HG02970 (cell line): ENCODE data around the gene SUMO4.

ENCODE experiments used
- ATAC-seq: cut with Tn5 transposase; IDR thresholded peaks from one replicate; pipeline ENCODE4 v1.9.1; 2021; ENCODE audit warnings: mild to moderate bottlenecking, moderate library complexity, moderate number of reproducible peaks; ENCODE audit not compliant: unreplicated experiment, low FRiP score

Gene SUMO4

DNA sequence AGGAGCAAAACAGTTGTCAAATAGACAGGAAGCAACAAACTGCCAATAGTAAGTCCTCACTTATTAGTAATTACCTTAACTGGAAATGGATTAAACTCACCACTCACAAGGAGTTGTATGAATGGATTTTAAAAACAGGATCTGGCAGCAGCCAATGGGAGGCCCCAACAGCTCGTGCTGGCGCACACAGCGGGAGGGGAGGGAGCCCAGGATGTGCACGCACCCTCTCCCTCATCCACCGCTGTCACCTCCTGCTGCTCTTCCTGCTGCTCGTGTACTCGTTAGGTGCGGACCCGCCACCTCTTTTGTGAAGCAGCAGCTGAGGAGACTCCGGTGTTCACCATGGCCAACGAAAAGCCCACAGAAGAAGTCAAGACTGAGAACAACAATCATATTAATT, at the start of gene SUMO4:
Gene SUMO4, plus strand, starts transcription at position 213 of the 400 bp plus-strand sequence. Its CDS starts 130 bp downstream, at position 343.
- no peak for ATAC-seq

DNA sequence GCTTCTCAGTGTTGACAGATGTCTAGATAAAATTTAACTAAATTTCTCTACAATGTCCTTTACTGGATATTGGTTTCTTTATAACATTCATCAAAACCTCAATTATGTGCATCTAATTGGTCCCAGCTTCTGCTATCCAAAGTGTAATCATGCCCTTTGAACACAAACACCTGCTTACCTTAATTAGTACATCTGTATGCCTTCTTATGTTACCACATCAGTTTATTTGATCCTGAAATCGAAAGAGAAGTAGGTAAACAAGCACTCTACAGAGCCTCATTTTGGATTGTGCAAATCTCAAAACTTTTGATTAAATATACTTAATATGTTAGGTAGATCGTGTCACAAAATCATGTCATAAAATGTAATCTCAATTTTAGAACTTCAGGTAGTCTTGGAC, 46.1 kb upstream of the SUMO4 start:
- ATAC-seq, result no peak

DNA sequence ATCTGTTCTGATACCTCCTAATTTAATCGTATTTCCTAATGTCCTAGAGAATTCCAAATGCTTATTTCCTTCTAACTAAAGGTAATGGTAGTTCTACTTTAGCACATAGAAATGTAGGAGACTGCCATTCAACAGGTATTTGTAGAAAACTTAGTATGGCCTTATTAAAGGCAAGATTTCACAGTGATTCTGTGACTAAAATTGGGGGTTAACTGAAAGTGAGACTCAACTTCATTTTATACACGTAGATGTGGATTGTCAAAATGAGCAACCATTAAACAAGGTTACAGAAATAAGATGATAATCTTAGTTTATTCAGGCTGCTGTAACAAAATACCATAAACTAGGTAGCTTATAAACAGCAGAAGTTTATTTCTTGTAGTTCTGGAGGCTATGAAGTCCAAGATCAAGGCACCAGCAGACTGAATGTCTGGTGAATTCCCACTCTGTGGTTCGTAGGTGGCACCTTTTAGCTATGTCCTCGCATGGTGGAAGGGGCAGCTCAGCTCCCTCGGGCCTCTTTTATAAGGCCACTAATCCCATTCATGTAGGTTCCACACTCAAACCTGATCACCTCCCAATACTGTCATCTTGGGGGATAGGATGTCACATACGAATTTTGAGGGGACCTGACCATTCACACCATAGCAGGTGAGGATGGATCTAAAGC, 43.8 kb upstream of the SUMO4 start:
- no peak for ATAC-seq

DNA sequence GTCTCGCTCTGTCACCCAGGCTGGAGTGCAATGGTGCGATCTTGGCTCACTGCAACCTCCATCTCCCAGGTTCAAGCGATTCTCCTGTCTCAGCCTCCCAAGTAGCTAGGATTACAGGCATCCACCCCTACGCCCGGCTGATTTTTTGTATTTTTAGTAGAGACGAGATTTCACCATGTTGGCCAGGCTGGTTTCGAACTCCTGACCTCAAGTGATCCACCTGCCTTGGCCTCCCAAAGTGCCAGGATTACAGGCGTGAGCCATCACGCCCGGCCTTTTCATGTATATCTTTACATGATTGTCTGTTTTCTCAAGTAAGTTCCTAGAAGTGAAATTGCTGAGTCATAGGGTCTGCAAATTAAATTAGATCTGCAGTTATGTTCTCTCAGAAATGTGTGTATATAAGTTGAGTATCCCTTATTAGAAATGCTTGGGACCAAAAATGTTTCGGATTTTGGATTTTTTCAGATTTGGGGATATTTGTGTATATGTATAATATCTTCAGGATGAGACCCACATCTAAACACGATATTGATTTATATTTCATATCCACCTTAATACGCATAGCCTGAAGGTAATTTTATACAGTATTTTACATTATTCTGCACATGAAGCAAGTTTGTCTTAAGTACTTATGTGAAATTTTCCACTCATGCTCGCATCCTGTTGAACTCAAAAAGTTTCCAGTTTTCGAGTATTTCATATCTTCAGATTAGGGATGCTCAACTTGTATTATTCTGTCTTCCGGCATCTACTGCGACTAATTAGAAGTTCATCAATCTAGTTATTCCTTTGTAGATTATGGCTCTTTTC, 42.1 kb upstream of the SUMO4 start:
- ATAC-seq, result no peak

DNA sequence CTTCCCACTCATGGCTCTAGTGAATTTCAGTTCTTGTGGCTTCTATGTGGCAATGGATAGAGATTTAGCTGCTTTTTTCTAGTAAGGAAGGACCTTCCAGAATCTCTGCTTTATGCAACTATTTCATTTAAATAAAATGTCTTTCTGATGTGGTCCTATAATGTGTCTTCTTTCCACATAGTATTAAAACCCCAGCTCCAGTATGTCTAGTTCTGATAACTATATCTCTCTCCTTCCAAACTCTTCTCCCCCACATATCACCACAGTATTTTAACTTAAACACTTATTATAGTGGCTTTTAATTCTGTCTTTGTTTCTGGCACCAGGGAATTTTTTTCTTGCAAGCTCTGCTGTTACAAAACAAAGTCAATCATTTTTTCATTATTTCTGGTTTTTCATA, 40.6 kb upstream of the SUMO4 start:
- ATAC-seq, result no peak

DNA sequence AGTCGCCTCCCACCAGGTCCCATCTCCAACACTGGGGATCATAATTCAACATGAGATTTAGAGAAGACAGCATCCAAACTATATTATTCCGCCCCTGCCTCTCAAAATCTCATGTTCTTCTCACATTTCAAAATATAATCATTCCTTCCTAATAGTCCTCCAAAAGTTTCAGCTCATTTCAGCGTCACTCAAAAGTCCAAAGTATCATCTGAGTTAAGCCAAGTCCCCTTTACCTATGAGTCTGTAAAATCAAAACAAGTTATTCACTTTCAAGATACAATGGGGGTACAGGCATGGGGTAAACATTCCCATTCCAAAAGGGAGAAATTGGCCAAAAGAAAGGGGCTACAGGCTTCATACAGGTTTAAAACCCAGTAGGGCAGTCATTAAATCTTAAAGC, 39.5 kb upstream of the SUMO4 start:
- no peak for ATAC-seq

DNA sequence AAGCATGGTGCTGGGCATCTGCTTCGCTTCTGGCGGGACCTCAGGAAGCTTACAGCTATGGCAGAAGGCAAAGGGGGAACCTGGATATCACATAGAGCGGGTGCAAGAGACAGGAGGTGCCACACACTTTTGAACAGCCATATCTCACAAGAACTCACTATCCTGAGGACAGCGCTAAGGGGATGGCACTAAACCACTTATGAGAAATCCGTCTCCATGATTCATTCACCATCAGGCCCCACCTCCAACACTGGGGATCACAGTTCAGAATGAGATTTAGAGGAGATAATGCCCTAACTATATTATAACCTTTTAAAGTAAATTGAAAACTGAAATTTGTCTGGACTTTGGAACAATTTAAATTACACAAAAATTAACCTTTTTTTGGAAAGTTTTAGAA, 37.8 kb upstream of the SUMO4 start:
- ATAC-seq, result no peak

DNA sequence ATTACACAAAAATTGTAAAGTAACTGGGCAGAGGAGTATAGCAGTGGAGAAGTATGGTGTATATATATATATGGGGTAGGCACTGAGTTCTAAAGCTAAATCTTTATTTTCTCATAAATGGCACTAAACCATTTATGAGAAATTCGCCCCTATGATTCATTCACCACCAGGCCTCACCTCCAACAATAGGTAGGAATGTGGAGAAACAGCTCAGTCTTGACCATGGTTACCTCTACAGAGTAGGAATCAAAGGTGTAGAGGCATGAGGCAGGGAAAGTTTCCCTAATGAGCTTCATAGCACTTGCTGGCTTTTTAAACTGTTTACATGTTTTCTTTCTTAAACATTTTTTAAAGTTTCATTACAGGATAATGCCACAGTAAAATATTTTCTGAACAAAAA, 36.9 kb upstream of the SUMO4 start:
- ATAC-seq, result no peak

DNA sequence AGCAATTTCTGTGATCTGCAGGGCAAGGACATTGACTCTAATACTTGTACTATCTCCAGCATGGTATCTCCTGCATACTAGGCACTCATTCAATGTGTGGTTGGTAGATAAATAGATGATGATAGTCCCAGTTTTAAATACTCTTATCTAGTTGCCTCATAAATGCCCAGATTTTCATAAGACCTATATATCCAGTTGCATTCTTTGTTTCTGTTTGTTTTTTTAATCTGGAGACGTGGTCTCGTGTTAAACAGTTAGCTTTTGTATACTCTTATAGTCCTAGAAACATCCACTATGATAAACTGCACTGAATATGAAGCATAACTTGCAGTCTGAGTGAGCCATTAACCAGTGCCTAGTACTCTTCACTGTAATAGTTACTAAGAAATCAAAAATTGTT, 35.5 kb upstream of the SUMO4 start:
- ATAC-seq, result no peak

DNA sequence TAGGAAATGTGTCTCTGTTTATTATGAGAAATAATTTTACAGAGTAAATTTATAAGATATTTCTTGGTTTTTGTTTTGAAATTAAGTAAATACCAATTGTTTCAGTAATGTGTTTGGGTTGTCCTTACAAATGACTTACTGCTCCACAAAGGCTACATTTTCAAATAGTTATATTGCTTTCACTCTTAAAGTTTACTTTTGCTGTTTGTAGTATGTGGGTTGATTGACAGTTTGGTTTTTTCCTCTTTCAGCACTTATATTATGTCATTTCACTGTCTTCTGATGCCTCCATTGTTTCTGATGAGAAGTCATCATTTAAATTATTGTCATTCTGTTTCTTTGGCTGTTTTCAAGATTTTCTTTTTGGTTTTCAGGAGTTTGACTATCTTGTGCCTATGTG, 34.9 kb upstream of the SUMO4 start:
- ATAC-seq, result no peak

DNA sequence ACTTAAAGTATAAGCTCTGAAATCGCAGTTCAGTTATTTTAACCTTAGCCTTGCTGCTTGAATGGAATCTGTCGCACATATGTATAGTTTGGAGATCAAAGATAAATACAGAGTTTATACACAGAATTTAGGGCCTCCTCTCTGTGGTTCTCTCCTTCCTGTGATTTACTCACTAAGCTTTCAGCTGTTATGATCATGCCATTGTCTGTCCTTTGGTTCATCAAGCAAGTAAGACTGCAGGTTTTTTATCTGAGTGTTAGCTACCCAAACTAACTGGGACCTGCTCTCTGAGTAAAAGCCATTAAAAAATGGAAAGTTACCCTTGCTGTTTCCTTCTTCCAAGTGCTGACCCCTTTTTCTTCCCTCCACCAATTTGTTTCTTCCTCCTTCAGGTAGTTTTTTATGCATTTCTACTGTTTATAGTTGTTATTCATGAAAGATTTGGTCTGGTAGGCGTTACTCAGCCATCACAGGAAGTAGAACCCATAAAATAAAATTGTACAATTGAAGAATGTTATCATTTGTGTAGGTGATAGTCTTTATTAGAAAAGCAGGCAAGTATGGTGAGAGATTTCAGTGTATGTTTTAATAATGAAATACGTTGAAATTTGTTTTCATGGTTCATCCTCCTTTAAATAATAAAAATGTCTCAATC, 33.7 kb upstream of the SUMO4 start:
- ATAC-seq, result no peak

DNA sequence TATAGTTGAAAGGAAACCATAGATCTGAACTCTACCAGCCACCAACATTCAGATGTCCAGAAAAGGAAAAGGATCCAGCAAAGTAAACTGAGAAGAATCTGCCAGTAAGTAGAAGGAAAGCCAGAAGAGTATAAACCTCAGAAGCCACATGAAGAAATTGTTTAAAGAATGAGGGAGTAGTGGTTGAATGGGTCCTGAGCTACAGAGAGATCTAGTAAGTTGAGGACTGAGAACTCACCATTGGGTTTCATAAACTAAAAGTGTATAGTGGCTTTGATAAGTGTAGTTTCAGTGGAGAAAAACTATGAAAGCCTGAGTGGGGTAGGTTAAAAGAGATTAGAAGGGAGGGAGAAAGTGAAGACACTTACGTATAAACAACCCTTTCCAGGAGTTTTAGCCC, 32.0 kb upstream of the SUMO4 start:
- ATAC-seq, result no peak

DNA sequence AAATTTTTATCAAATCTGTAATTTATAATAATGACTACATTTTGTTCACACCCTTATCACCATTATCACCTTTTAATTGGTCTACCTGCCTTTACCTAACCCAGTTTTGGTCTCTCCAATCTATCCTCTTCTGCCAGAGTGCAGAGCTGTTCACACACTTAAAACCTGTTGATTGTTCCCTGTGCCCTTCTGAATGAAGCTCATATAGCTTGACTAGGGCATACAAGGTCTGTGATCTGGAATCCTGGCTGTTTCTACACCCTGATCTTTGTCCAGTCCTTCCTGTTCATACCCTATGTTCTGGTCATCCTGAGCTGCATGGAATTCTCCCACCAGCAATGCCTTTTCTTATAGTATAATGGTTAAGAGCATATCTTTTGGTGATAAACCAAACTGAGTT, 28.9 kb upstream of the SUMO4 start:
- no peak for ATAC-seq

DNA sequence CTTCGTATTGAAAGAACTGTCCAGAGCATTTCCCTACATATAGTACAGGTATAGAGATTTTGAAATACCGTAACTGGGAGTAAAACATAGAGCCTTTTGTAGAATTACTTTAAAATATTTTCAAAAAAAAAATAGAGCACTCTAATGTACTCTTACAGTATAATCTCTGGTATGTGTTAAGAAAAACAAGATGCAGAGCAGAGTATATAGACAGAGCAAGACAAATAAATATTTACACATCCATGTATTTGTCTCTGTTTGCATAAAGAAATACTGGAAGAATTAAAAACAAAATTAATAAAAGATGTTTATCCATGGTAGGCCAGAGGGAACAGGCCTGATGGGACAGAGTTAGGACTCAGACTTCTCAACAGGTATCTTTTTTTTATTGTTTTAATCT, 28.0 kb upstream of the SUMO4 start:
- no peak for ATAC-seq

DNA sequence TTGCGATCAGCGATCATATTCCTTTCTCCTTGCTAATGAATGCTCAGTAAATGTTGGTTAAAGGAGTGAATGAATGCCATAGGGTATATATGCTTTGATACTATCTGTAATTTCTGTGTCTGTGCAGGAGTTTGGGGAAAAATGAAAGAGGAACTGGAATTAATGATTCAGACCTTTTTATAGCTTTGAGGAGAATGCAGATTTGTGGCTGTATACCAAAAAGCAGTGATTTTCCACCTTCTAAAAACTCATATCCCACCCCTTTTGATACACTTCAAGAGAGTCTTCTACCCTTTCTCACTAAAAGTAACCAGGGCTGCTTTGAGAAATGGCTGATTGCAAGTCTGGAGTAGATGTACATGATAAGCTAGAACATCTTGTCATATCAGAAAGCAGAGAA, 26.6 kb upstream of the SUMO4 start:
- ATAC-seq, result no peak

DNA sequence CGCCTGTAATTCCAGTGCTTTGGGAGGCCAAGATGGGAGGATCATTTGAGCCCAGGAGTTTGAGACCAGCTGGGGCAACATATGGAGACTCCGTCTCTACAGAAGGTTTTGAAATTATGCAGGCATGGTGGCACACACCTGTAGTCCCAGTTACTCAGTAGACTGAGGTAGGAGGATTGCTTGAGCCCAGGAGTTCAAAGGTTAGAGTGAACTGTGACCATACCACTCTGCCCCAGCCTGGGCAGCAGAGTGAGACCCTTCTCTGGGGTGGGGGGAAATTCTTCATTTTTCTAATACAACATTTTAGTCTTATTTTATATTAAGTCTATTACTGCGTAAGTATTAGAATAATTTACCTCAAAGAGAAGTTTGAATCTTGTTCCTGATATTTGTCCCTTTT, 20.1 kb upstream of the SUMO4 start:
- no peak for ATAC-seq

DNA sequence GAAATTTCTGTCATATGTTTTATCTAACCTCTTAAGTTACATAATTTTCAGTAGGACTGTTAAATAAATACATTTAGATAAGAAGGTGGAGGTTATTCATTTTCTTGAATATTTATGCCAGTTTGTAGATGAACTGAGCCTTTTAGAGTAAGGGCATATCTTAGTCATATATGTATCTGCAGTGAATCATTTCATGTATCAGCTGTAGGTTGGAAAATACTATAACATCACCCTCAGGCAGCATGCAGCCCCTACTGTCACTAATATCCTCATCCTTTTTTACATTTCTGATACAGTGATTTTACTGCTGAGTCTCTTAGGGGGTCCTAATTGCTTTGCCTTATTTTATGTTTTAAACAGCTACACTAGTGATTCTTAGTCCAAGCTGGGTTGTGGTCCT, 19.5 kb upstream of the SUMO4 start:
- ATAC-seq, result no peak

DNA sequence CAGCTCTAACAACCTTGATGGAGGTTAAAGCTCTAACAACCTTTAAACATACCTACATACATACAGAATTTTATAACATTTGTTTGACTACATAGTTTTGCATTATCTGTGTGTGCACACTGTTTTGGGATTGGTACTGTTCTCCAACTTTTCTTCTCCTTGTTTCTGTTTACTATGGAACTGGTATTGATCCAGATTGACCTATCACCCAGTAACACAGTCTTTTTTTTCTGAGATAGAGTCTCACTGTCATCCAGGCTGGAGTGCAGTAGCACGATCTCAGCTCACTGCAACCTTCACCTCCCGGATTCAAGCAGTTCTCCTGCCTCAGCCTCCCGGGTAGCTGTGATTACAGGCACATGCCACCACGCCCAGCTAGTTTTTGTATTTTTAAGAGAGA, 16.7 kb upstream of the SUMO4 start:
- no peak for ATAC-seq

DNA sequence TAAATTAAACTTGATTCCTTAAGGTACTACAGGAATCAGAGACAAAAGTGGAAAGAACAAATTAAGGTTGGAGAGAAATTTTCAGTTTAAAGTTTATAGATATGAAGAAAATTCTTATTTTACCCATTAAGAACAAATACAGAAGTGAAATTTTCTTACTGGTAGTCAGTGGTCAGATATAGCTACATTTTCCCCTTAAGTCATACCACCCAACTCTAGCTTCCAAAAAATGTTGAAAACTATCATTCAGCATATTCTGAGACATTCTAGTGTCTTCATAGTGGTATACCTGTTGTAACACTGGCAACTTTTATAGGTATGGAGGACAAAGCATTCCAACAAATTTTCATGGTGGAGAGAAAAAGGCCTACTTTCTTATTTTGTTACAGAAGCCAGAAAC, 15.6 kb upstream of the SUMO4 start:
- no peak for ATAC-seq

DNA sequence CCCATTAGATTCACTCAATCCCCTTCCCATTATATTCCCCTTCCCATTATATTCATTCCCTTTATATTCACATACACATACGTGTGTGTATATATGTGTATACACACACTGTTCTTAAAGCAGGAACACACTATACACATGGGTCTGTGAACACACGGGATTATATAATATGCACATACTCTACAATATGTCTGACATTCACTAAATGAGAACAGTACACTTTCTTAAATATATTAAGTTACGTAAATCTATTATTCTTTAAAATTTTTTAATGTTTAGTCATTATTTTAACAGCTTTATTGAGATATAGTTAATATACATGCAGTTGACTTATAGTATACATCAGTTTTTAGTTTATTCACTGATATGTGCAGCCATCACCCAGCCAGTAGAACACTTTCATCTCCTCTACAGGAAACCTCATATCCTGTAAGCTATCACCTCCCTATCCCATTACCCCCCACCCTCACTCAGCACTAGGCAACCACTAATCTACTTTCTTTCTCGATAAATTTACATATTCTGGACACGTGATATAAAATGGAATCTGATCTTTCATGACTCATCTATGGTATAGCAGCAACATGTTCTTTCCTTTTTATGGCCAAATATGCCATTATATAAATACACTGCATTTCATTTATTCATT, 13.9 kb upstream of the SUMO4 start:
- ATAC-seq, result no peak

DNA sequence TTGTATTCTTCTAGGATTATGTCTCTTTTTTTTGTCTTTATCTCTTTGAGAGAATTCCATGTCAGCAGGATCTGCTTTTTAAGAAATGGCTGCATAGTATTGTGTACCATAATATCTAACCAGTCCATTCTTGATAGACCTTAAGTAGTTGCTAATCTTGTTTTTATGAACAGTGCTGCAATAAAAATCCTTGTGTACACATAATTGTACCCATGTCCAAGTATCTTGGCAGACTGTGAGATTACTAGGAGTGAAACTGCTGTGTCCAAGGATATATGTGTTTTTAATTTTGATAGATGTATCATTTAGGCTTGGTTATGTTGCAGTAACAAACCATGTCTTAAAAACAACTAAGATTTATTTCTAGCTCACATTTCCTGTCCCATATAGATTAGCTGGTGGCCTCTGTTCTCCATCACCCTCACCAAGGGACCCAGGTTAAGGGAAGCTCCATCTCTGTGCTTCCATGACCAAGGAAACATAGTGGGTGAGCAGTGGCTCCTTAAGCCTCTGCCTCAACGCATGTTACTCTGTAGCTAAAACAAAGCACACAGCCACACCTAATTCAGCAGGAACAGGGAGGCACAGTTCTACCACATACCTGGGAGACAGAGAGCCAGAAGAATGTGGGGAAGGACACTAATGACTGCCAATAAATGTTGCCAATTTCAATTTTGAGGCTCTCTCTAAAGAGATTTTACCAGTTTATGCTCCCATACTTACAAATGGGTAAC, 12.1 kb upstream of the SUMO4 start:
- ATAC-seq, result no peak
